HG02884 (cell line): ENCODE data around the gene LRMDA.

Experiments used
- ATAC-seq: cut with Tn5 transposase; IDR thresholded peaks from one replicate; pipeline ENCODE4 v1.9.1; 2021; ENCODE audit warnings: mild to moderate bottlenecking, moderate library complexity; ENCODE audit not compliant: unreplicated experiment

Gene LRMDA

GRCh38 chr10:75632805-75633462 is 201.5 kb downstream of the LRMDA start:
- no peak for ATAC-seq

- no peak for ATAC-seq
Measured at GRCh38 chr10:75633568-75633967, 202.1 kb downstream of the LRMDA start.

- ATAC-seq = no peak
Measured at GRCh38 chr10:75634947-75635346, 203.5 kb downstream of the LRMDA start.

GRCh38 chr10:75638752-75639151 is 207.3 kb downstream of the LRMDA start:
- no peak for ATAC-seq

GRCh38 chr10:75639736-75640135 is 208.3 kb downstream of the LRMDA start:
- no peak for ATAC-seq

GRCh38 chr10:75640381-75640780 is 209.0 kb downstream of the LRMDA start:
- ATAC-seq = no peak

GRCh38 chr10:75640803-75641202 is 209.4 kb downstream of the LRMDA start:
- no peak for ATAC-seq

GRCh38 chr10:75643405-75643804 is 212.0 kb downstream of the LRMDA start:
- no peak for ATAC-seq

GRCh38 chr10:75643944-75644692 is 212.7 kb downstream of the LRMDA start:
- ATAC-seq = no peak

- no peak for ATAC-seq
Measured at GRCh38 chr10:75645704-75646103, 214.3 kb downstream of the LRMDA start.

GRCh38 chr10:75646218-75646915 is 214.9 kb downstream of the LRMDA start:
- no peak for ATAC-seq

- no peak for ATAC-seq
Measured at GRCh38 chr10:75646916-75647315, 215.5 kb downstream of the LRMDA start.

GRCh38 chr10:75647675-75648074 is 216.3 kb downstream of the LRMDA start:
- ATAC-seq = no peak

- no peak for ATAC-seq
Measured at GRCh38 chr10:75648351-75648750, 216.9 kb downstream of the LRMDA start.

- ATAC-seq = no peak
Measured at GRCh38 chr10:75648854-75649253, 217.4 kb downstream of the LRMDA start.

GRCh38 chr10:75649466-75649865 is 218.0 kb downstream of the LRMDA start:
- ATAC-seq = no peak

- ATAC-seq = no peak
Measured at GRCh38 chr10:75650648-75651047, 219.2 kb downstream of the LRMDA start.

- ATAC-seq = no peak
Measured at GRCh38 chr10:75651417-75651816, 220.0 kb downstream of the LRMDA start.

- ATAC-seq = no peak
Measured at GRCh38 chr10:75652146-75652740, 220.8 kb downstream of the LRMDA start.

- no peak for ATAC-seq
Measured at GRCh38 chr10:75653761-75654160, 222.3 kb downstream of the LRMDA start.

GRCh38 chr10:75654171-75654771 is 222.8 kb downstream of the LRMDA start:
- no peak for ATAC-seq
